Measurements from ENCODE around the gene ZFP36L1.

DNA sequence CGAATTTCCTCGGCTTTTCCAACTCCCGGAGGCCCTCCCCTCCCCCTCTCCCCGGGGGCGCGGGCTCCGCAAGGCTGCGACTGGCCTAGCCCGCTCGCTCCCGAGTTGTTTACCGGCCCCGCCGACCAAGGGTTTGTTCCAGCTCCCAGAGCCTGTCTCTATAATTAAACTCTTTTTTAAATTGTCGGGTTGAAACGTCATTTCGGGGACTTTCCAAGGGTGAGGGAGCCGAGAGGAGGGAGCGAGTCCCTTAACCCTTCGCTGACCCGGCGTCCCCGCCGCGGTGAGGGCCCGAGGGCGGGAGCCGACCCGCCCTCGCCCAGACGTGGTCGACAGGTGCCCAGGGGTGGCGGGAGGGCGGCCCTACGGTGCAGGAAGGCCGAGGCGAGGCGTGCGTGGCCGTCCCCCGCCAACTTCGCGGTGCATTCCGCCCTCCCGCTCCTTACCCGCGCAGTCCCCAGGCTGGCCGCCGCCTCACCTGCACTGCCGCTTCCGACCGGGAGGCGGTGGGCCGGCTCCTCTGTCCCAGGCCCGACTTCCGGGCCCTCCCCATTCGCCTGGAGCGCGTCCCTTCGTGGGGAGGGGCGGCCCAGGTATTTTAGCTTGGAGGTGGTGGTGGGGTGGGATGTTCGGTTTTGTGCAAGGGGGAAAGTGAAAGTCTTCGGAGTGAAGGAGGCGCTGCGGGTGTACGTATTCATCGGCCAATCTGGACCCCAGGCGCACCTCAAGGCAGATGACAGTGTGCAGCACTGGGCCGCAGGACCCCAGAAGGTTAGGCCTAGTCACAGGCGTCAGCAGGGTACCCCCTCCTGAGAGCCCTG lies 2.9 kb upstream of the ZFP36L1 start:
- TF ChIP-seq, protein P1, sequence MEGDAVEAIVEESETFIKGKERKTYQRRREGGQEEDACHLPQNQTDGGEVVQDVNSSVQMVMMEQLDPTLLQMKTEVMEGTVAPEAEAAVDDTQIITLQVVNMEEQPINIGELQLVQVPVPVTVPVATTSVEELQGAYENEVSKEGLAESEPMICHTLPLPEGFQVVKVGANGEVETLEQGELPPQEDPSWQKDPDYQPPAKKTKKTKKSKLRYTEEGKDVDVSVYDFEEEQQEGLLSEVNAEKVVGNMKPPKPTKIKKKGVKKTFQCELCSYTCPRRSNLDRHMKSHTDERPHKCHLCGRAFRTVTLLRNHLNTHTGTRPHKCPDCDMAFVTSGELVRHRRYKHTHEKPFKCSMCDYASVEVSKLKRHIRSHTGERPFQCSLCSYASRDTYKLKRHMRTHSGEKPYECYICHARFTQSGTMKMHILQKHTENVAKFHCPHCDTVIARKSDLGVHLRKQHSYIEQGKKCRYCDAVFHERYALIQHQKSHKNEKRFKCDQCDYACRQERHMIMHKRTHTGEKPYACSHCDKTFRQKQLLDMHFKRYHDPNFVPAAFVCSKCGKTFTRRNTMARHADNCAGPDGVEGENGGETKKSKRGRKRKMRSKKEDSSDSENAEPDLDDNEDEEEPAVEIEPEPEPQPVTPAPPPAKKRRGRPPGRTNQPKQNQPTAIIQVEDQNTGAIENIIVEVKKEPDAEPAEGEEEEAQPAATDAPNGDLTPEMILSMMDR (IDR thresholded peaks at IDR 0.05) = peak; percentile 88 to 99 (median 98)
- peak; percentile 71 for TF ChIP-seq POLR2A (IDR thresholded peaks at IDR 0.05)

Measured in ovary (tissue), 3 donors.